ENCODE results near the gene CELF6. TPM values are rescaled to one million over a fixed set of nuclear protein-coding genes. Genes with fewer than 3 reads are reported as not detected.

Gene CELF6
- total and polyA plus RNA-seq, 2 experiments from 2014 or later: 0.14 TPM; not detected in 1

DNA sequence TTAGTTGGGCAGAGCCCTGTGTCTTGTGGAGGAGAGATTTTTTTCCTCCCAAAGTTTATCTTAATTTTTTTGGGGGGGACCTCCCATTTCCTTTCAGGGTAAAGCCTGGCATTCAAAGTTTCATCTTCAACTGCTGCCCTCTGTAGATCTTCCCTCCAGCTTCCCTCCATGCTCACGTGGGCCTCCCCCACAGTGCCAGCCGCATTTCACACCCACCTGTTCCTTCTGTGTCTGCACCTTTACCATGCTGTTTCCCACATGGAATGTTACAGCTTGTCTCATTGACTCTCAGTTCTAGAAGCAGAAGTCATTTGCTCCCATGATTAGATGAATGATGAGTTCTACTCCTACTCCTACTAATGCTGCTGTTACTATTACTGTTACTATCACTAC, 6.5 kb downstream of the CELF6 start (continued):
- TF ChIP-seq, protein P1, sequence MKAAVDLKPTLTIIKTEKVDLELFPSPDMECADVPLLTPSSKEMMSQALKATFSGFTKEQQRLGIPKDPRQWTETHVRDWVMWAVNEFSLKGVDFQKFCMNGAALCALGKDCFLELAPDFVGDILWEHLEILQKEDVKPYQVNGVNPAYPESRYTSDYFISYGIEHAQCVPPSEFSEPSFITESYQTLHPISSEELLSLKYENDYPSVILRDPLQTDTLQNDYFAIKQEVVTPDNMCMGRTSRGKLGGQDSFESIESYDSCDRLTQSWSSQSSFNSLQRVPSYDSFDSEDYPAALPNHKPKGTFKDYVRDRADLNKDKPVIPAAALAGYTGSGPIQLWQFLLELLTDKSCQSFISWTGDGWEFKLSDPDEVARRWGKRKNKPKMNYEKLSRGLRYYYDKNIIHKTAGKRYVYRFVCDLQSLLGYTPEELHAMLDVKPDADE (IDR thresholded peaks at IDR 0.05): no peak
- TF ChIP-seq POLR2AphosphoS5 (IDR thresholded peaks at IDR 0.05; ENCODE audit: low read depth): no peak
- TF ChIP-seq, protein P2, sequence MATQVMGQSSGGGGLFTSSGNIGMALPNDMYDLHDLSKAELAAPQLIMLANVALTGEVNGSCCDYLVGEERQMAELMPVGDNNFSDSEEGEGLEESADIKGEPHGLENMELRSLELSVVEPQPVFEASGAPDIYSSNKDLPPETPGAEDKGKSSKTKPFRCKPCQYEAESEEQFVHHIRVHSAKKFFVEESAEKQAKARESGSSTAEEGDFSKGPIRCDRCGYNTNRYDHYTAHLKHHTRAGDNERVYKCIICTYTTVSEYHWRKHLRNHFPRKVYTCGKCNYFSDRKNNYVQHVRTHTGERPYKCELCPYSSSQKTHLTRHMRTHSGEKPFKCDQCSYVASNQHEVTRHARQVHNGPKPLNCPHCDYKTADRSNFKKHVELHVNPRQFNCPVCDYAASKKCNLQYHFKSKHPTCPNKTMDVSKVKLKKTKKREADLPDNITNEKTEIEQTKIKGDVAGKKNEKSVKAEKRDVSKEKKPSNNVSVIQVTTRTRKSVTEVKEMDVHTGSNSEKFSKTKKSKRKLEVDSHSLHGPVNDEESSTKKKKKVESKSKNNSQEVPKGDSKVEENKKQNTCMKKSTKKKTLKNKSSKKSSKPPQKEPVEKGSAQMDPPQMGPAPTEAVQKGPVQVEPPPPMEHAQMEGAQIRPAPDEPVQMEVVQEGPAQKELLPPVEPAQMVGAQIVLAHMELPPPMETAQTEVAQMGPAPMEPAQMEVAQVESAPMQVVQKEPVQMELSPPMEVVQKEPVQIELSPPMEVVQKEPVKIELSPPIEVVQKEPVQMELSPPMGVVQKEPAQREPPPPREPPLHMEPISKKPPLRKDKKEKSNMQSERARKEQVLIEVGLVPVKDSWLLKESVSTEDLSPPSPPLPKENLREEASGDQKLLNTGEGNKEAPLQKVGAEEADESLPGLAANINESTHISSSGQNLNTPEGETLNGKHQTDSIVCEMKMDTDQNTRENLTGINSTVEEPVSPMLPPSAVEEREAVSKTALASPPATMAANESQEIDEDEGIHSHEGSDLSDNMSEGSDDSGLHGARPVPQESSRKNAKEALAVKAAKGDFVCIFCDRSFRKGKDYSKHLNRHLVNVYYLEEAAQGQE (IDR thresholded peaks at IDR 0.05; ENCODE audit: unreplicated experiment): no peak

DNA sequence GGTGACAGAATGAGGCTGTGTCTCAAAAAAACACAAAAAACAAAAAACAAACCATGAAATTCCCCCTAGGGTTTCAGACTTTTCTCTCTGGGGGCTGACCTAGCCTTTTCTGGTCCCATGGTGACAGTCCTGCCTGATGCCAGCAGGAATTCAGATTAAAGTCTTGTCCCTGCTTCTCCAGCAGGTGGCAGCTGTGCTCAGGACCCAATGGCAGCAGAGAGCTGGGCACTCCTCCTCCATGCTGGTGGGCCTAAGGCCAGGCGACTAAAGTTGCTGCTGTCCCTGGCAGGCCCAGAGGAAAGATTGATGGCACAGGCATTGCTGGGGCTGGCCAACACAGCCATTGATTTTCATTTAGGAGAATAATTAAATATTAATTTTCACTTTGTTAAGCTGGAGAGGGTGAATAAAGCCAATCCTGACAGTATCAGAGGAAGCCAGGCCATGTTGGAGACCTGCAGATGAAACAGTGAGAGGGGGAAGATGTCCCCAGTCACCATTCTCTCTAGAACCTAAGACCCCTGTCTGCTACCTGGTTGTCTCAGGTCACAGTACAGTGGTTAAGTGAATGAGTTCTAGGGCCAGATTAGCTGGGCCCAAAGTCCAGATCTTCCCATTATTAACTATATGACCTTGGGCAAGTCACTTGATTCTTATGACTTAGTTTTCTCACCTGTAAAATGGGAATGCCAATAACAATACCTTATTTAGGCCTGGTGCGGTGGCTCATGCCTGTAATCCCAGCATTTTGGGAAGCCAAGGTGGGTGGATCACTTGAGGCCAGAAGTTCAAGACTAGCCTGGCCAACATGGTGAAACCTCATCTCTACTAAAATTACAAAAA, 7.1 kb downstream of the CELF6 start:
- Mint-ChIP-seq H3K36me3 (ENCODE audit: low read depth) (no peaks in the 10 kb centered on the region; the same call in 2 of the 3 replicates), H3K9me3 (no peaks in the 10 kb centered on the region; the same call in 2 of the 3 replicates), H3K27me3 (ENCODE audit: insufficient read depth, low read depth, poor library complexity) (peaks cover 14% of the 10 kb centered on the region), H3K4me3 (no peak overlapping the region), H3K4me1 (no peaks in the 10 kb centered on the region), H3K27ac (no peak overlapping the region)
- H3K4me1 ChIP-seq (ENCODE audit: insufficient read depth): no peaks in the 10 kb centered on the region
- H3K79me2 ChIP-seq (replicated peaks; ENCODE audit: insufficient read depth): no peaks in the 10 kb centered on the region
- no peak overlapping the region for H3K4me2 ChIP-seq
- H4K20me1 ChIP-seq (replicated peaks; ENCODE audit: insufficient read depth): no peaks in the 10 kb centered on the region
- H2AFZ ChIP-seq: no peak overlapping the region
- H3F3A ChIP-seq (replicated peaks; ENCODE audit: low read depth): 0 out of 2 replicates have a peak, but pooled peaks cover 4% of the 10 kb centered on the region
- no peaks in the 10 kb centered on the region for H3K36me3 ChIP-seq (ENCODE audit: insufficient read depth)
- TF ChIP-seq, protein P3, sequence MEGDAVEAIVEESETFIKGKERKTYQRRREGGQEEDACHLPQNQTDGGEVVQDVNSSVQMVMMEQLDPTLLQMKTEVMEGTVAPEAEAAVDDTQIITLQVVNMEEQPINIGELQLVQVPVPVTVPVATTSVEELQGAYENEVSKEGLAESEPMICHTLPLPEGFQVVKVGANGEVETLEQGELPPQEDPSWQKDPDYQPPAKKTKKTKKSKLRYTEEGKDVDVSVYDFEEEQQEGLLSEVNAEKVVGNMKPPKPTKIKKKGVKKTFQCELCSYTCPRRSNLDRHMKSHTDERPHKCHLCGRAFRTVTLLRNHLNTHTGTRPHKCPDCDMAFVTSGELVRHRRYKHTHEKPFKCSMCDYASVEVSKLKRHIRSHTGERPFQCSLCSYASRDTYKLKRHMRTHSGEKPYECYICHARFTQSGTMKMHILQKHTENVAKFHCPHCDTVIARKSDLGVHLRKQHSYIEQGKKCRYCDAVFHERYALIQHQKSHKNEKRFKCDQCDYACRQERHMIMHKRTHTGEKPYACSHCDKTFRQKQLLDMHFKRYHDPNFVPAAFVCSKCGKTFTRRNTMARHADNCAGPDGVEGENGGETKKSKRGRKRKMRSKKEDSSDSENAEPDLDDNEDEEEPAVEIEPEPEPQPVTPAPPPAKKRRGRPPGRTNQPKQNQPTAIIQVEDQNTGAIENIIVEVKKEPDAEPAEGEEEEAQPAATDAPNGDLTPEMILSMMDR (conservative IDR thresholded peaks at IDR 0.05; ENCODE audit: low read depth in 2 of 2): peak; percentile 75 to 93
- TF ChIP-seq ZNF114 (CRISPR knock-in tag; IDR thresholded peaks at IDR 0.05): no peak
- peaks cover 19% of the 10 kb centered on the region for H3K27me3 ChIP-seq (ENCODE audit: insufficient read depth)
- ATAC-seq (peak; percentile 97), DNase-seq (ENCODE audit: low spot score) (peak; percentile 88)
- no peaks in the 10 kb centered on the region for H3K9me2 ChIP-seq (ENCODE audit: insufficient read depth)
- no peak overlapping the region for H3K4me3 ChIP-seq
- H3K27ac ChIP-seq (ENCODE audit: low read depth): no peak overlapping the region
